Right lobe of liver (tissue), 6 donors: ENCODE data around the gene CALML3. TPM values are rescaled to one million over a fixed set of nuclear protein-coding genes. Genes with fewer than 3 reads are reported as not detected.

Source experiments
- ATAC-seq, 4 donors: fragments of 200-7000 bp; cut with Tn5 transposase; one replicate each; pipeline ENCODE4 v1.9.1; 2020; ENCODE audit warnings: mild to moderate bottlenecking in 4 of 4, moderate library complexity in 4 of 4
- DNase-seq, 3 donors: peaks; one replicate each; pipeline ENCODE4 v3.0.0-alpha.2; 2020
- H3K27ac ChIP-seq, 3 donors: fragments of 200-600 bp; one replicate each; pipeline ENCODE4 v1.8.0; 2022
- H3K27me3 ChIP-seq, 2 donors: fragments of 200-600 bp; one replicate each; pipeline ENCODE4 v1.8.0; 2022
- H3K36me3 ChIP-seq, 4 donors: fragments of 200-600 bp; sonication (generic) in 1 of 4; one replicate each; pipeline versions ENCODE4 v1.5.1 to v1.8.0; 2017 to 2022; ENCODE audit warnings: control low read depth in 1 of 4
- H3K4me1 ChIP-seq, 4 donors: fragments of 200-600 bp; sonication (generic) in 1 of 4; one replicate each; pipeline versions ENCODE4 v1.5.1 to v1.8.0; 2017 to 2022; ENCODE audit warnings: control low read depth in 1 of 4
- H3K4me3 ChIP-seq, 3 donors: fragments of 200-600 bp; one replicate each; pipeline ENCODE4 v1.8.0; 2022
- H3K9me3 ChIP-seq, 4 donors: fragments of 200-600 bp; sonication (generic) in 1 of 4; one replicate each; pipeline versions ENCODE4 v1.5.1 to v1.8.0; 2017 to 2022; ENCODE audit warnings: control low read depth in 1 of 4
- CTCF ChIP-seq, 4 donors: fragments of 200-600 bp in 3 of 4; fragments of 450-650 bp in 1 of 4; IDR thresholded peaks; one replicate each; pipeline versions ENCODE4 v1.5.1 to v1.8.0; 2016 to 2022; ENCODE audit warnings: antibody characterized with exemption in 4 of 4, mild to moderate bottlenecking in 2 of 4
- POLR2A ChIP-seq: fragments of 450-650 bp; IDR thresholded peaks from one replicate; pipeline ENCODE4 v1.6.1; 2017; ENCODE audit warnings: antibody characterized with exemption, mild to moderate bottlenecking
- WGBS: methylation state at CpG from one replicate; pipeline ENCODE4 v1.1.6; 2018; ENCODE audit warnings: low coverage, low lambda C conversion rate; ENCODE audit not compliant: insufficient coverage; ENCODE audit errors: missing lambda C conversion rate; 5-methylcytosine and 5-hydroxymethylcytosine counted together
- intact Hi-C, 2 donors: fragments of 100-400 bp; cut with DNase I; formaldehyde crosslinking; loops; one replicate each; pipeline versions ENCODE4 v1.11.2 to v1.14.1; 2022
- total RNA-seq, 6 experiments: library from RNA; depleted of rRNA in 2 of 6; stranded (reverse); fragments of >200 nt in 2 of 6; fragmentation: NEBNext Ultra II Directional in 3 of 6; extraction: Animal tissue kit (Norgen Biotek cat#: 25700) in 3 of 6; gene quantifications; one replicate each; pipeline versions ENCODE4 v1.1.0 to v1.2.4, GENCODE V29; 2016 to 2023
- donor health status: DM: no; HTN: yes; CAD: no.
- donor health status: DM: no; HTN: no; CAD: no.
- donor health status: DM: no; HTN: no; CAD: no.
- donor health status: DM: no; HTN: yes; CAD: no.
- donor health status: DM: no; HTN: yes; CAD: no.

Gene CALML3
- total RNA-seq, 6 experiments from 2014 or later = 0.22 TPM; not detected in 5

GRCh38 chr10:5545011-5545410 lies 20.2 kb downstream of the CALML3 start:
- Histone ChIP-seq H3K9me3 (no peaks in the 10 kb centered on the region), H3K27ac (no peak overlapping the region), H3K27me3 (no peaks in the 10 kb centered on the region), H3K4me3 (no peak overlapping the region), H3K36me3 (no peaks in the 10 kb centered on the region), H3K4me1 (peaks cover 0 to 37% (median 12%) of the 10 kb centered on the region in 4 donors)
- ATAC-seq = no peak
- intact Hi-C loops = no loop called here
- TF ChIP-seq POLR2A = no peak
- no peak for TF ChIP-seq CTCF (IDR thresholded peaks at IDR 0.05)
- DNase-seq = peak in 2 of 3 donors; percentile 40 to 50
- 17% methylated on average over 1 of the region's 1 CpG for WGBS

- no peak overlapping the region for H3K4me3 ChIP-seq
- ATAC-seq = no peak
- H3K27me3 ChIP-seq = no peaks in the 10 kb centered on the region
- no peak for TF ChIP-seq CTCF (IDR thresholded peaks at IDR 0.05)
- TF ChIP-seq POLR2A = no peak
- no peaks in the 10 kb centered on the region for H3K9me3 ChIP-seq
- H3K27ac ChIP-seq = no peak overlapping the region
- 100% methylated on average over 1 of the region's 2 CpGs for WGBS
- no peaks in the 10 kb centered on the region for H3K36me3 ChIP-seq
- intact Hi-C loops = no loop called here
- DNase-seq = no peak
- peaks cover 0 to 37% (median 12%) of the 10 kb centered on the region in 4 donors for H3K4me1 ChIP-seq
Observed at GRCh38 chr10:5545426-5545777, 20.6 kb downstream of the CALML3 start.

GRCh38 chr10:5545778-5546710 lies 21.3 kb downstream of the CALML3 start:
- no peaks in the 10 kb centered on the region for H3K9me3 ChIP-seq
- 84% methylated on average over 4 of the region's 23 CpGs for WGBS
- no peaks in the 10 kb centered on the region for H3K36me3 ChIP-seq
- no peak for TF ChIP-seq CTCF (IDR thresholded peaks at IDR 0.05)
- TF ChIP-seq POLR2A = no peak
- intact Hi-C loops = no loop called here
- no peak overlapping the region for H3K4me3 ChIP-seq
- H3K27me3 ChIP-seq = no peaks in the 10 kb centered on the region
- peaks cover 0 to 37% (median 12%) of the 10 kb centered on the region in 4 donors for H3K4me1 ChIP-seq
- ATAC-seq = no peak
- H3K27ac ChIP-seq = no peak overlapping the region
- DNase-seq = peak in 1 of 3 donors; percentile 59

- 58% methylated on average over 2 of the region's 7 CpGs for WGBS
- DNase-seq (peak; percentile 73 to 81 (median 74)), ATAC-seq (peak; percentile 67 to 82 (median 77))
- H3K27me3 ChIP-seq = no peaks in the 10 kb centered on the region
- H3K4me3 ChIP-seq = no peak overlapping the region
- no peaks in the 10 kb centered on the region for H3K36me3 ChIP-seq
- peaks cover 0 to 37% (median 12%) of the 10 kb centered on the region in 4 donors for H3K4me1 ChIP-seq
- TF ChIP-seq POLR2A (no peak), CTCF (IDR thresholded peaks at IDR 0.05) (no peak)
- H3K27ac ChIP-seq = peak overlapping the region; percentile 13 to 59 (median 34)
- intact Hi-C loops = no loop called here
- H3K9me3 ChIP-seq = no peaks in the 10 kb centered on the region
Observed at GRCh38 chr10:5546891-5547680, 22.3 kb downstream of the CALML3 start.
